Upper lobe of left lung (tissue), 4 donors: ENCODE results near the gene NAPB.

ENCODE experiments used
- EP300 ChIP-seq, 4 donors: sonication (generic); formaldehyde crosslinking; IDR thresholded peaks; one replicate each; pipeline ENCODE4 v1.5.1; 2017; ENCODE audit warnings: antibody characterized with exemption in 4 of 4, control low read depth in 2 of 4
- POLR2A ChIP-seq, 4 donors: fragments of 450-650 bp; IDR thresholded peaks; one replicate each; pipeline ENCODE4 v1.5.1; 2016 to 2017; ENCODE audit warnings: antibody characterized with exemption in 4 of 4, mild to moderate bottlenecking in 2 of 4
- TF ChIP-seq, protein P1 (sequence below), 6 experiments: fragments of 450-650 bp in 4 of 6; fragments of 200-600 bp in 2 of 6; sonication (generic) in 2 of 6; IDR thresholded peaks; one replicate each; pipeline ENCODE4 v1.5.1; 2016 to 2019; ENCODE audit warnings: antibody characterized with exemption in 6 of 6

DNA sequence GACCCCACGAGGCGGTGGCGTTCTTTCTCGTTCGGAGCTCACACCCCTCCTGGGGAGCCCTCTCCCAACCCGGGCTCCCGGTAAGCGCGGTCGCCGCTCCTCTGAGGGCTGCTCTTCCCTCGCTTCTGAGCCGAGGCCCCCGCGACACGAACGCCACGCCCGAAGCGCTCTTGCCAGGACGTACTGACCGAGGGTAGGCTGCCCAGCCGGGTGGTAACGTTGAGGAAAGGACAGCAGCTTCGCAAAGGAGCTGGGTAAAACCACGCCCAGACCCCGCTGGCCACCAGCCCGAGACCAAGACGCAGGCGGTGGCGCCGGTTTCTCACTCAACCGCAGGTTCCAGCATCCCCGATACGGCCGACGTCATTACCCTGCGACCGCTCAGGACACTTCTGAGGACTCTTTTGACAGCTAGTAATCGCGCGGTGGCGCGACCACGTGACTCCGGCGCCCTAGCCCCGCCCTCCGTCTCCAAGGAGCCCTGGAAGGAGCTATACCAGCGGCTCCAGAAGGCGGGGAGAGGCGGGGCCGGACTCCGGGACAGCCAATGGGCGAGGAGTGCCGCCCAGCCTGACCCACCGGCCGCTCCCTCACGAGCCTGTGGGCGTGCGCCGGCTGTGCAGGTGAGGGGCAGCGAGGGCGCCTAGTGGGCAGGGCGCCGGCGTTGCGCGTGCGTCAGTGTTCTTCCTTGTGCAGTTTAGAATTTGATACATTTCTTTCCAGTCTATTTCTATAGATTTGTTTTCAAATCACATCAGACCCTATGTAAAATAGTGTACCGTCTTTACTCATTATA is 63.3 kb downstream of the NAPB start:
- TF ChIP-seq POLR2A (IDR thresholded peaks at IDR 0.05) (peak; percentile 21 to 87 (median 76)), EP300 (IDR thresholded peaks at IDR 0.05) (peak in 1 of 4 donors; percentile 64)
- TF ChIP-seq, protein P1, sequence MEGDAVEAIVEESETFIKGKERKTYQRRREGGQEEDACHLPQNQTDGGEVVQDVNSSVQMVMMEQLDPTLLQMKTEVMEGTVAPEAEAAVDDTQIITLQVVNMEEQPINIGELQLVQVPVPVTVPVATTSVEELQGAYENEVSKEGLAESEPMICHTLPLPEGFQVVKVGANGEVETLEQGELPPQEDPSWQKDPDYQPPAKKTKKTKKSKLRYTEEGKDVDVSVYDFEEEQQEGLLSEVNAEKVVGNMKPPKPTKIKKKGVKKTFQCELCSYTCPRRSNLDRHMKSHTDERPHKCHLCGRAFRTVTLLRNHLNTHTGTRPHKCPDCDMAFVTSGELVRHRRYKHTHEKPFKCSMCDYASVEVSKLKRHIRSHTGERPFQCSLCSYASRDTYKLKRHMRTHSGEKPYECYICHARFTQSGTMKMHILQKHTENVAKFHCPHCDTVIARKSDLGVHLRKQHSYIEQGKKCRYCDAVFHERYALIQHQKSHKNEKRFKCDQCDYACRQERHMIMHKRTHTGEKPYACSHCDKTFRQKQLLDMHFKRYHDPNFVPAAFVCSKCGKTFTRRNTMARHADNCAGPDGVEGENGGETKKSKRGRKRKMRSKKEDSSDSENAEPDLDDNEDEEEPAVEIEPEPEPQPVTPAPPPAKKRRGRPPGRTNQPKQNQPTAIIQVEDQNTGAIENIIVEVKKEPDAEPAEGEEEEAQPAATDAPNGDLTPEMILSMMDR (IDR thresholded peaks at IDR 0.05): peak in 3 of 6 experiments; percentile 7 to 26 (median 11)
